WTC11 (cell line): ENCODE results near the gene SLF1. TPM values are rescaled to one million over a fixed set of nuclear protein-coding genes. Genes with fewer than 3 reads are reported as not detected.

Source experiments
- ATAC-seq: fragments of 200-7000 bp; cut with Tn5 transposase; 2 replicates; pipeline ENCODE4 v1.10.0; 2021; ENCODE audit warnings: mild to moderate bottlenecking, moderate library complexity
- CTCF ChIA-PET: fragments of 300-600 bp; sonication (Branson Sonifier 250); formaldehyde crosslinking; loops from one replicate; lab custom pipeline; 2021; ENCODE audit warnings: antibody characterized with exemption; lab: Charles Lee
- POLR2A ChIA-PET: fragments of 350-600 bp; sonication (Branson Sonifier 250); formaldehyde crosslinking; loops from one replicate; lab custom pipeline; 2021; ENCODE audit warnings: antibody characterized with exemption; lab: Charles Lee
- DNase-seq: peaks from one replicate; pipeline ENCODE4 v3.0.0; 2021; ENCODE audit warnings: low spot score
- H3K27ac Mint-ChIP-seq: 2 replicates; pipeline ENCODE4 v1.8.0; 2021; ENCODE audit warnings: mixed read lengths
- H3K27me3 Mint-ChIP-seq: 2 replicates; pipeline ENCODE4 v1.8.0; 2021; ENCODE audit warnings: low read depth, mild to moderate bottlenecking, moderate library complexity, mixed read lengths
- H3K36me3 Mint-ChIP-seq: 2 replicates; pipeline ENCODE4 v1.8.0; 2021; ENCODE audit warnings: mixed read lengths
- H3K4me1 Mint-ChIP-seq: 2 replicates; pipeline ENCODE4 v1.8.0; 2022; ENCODE audit warnings: mixed read lengths
- H3K4me3 Mint-ChIP-seq: 2 replicates; pipeline ENCODE4 v1.8.0; 2021; ENCODE audit warnings: mild to moderate bottlenecking, moderate library complexity, mixed read lengths
- H3K9me3 Mint-ChIP-seq: 2 replicates; pipeline ENCODE4 v1.8.0; 2021; ENCODE audit warnings: mixed read lengths
- ATF1 ChIP-seq: sonication (generic); formaldehyde crosslinking; IDR thresholded peaks from 2 replicates; pipeline ENCODE4 v1.8.1; 2023; ENCODE audit warnings: mild to moderate bottlenecking, moderate library complexity, missing genetic modification reagents
- ELF4 ChIP-seq: sonication (generic); formaldehyde crosslinking; IDR thresholded peaks from 2 replicates; pipeline ENCODE4 v1.8.1; 2022; ENCODE audit warnings: low read depth, mild to moderate bottlenecking, moderate library complexity, missing genetic modification reagents
- FOXP4 ChIP-seq: sonication (generic); formaldehyde crosslinking; IDR thresholded peaks from 2 replicates; pipeline ENCODE4 v1.8.0; 2022; ENCODE audit warnings: mild to moderate bottlenecking, missing genetic modification reagents
- MXD4 ChIP-seq: fragments of 250-450 bp; sonication (Bioruptor Pico); IDR thresholded peaks from 2 replicates; pipeline ENCODE4 v1.8.0; 2021; ENCODE audit warnings: mild to moderate bottlenecking, moderate library complexity, borderline replicate concordance
- NFE2L1 ChIP-seq: sonication (generic); formaldehyde crosslinking; IDR thresholded peaks from 2 replicates; pipeline ENCODE4 v1.8.1; 2023; ENCODE audit warnings: missing genetic modification reagents
- SMAD4 ChIP-seq: sonication (generic); formaldehyde crosslinking; IDR thresholded peaks from 2 replicates; pipeline ENCODE4 v1.8.0; 2022; ENCODE audit warnings: mild to moderate bottlenecking, missing genetic modification reagents
- SOX15 ChIP-seq: fragments of 250-450 bp; sonication (Bioruptor Pico); IDR thresholded peaks from 2 replicates; pipeline ENCODE4 v1.9.0; 2021; ENCODE audit warnings: mild to moderate bottlenecking
- ZBTB43 ChIP-seq: sonication (generic); formaldehyde crosslinking; IDR thresholded peaks from 2 replicates; pipeline ENCODE4 v1.8.1; 2023; ENCODE audit warnings: mild to moderate bottlenecking, missing genetic modification reagents
- ZNF263 ChIP-seq: sonication (generic); formaldehyde crosslinking; IDR thresholded peaks from 2 replicates; pipeline ENCODE4 v1.8.1; 2022; ENCODE audit warnings: low read depth, mild to moderate bottlenecking, moderate library complexity, missing genetic modification reagents
- ZNF416 ChIP-seq: fragments of 250-450 bp; sonication (Bioruptor Pico); IDR thresholded peaks from 2 replicates; pipeline ENCODE4 v1.9.0; 2021; ENCODE audit warnings: mild to moderate bottlenecking, inconsistent platforms
- ZNF423 ChIP-seq: fragments of 250-450 bp; sonication (Bioruptor Pico); IDR thresholded peaks from 2 replicates; pipeline ENCODE4 v2.1.2; 2022; ENCODE audit warnings: mild to moderate bottlenecking, moderate library complexity
- total RNA-seq: library from RNA; stranded (reverse); gene quantifications from 3 replicates; pipeline ENCODE4 v1.2.3, GENCODE V29; 2021
- TF ChIP-seq, protein P1 (sequence below): sonication (generic); formaldehyde crosslinking; IDR thresholded peaks from 2 replicates; pipeline ENCODE4 v1.8.0; 2023; ENCODE audit warnings: mild to moderate bottlenecking, missing genetic modification reagents
- TF ChIP-seq, protein P2 (sequence below): sonication (generic); formaldehyde crosslinking; IDR thresholded peaks from 2 replicates; pipeline ENCODE4 v1.8.1; 2023; ENCODE audit warnings: mild to moderate bottlenecking, missing genetic modification reagents
- TF ChIP-seq, protein P3 (sequence below): fragments of 250-450 bp; sonication (Bioruptor Pico); IDR thresholded peaks from 2 replicates; pipeline ENCODE4 v2.1.2; 2022; ENCODE audit warnings: mild to moderate bottlenecking, moderate library complexity
- TF ChIP-seq, protein P4 (sequence below): sonication (generic); formaldehyde crosslinking; IDR thresholded peaks from 2 replicates; pipeline ENCODE4 v1.8.1; 2022; ENCODE audit warnings: missing genetic modification reagents, borderline replicate concordance

Gene SLF1
- total RNA-seq, 1 experiment from 2014 or later = 15.7 TPM

- no peak for TF ChIP-seq MXD4 (CRISPR knock-in tag)
- TF ChIP-seq, protein P1, sequence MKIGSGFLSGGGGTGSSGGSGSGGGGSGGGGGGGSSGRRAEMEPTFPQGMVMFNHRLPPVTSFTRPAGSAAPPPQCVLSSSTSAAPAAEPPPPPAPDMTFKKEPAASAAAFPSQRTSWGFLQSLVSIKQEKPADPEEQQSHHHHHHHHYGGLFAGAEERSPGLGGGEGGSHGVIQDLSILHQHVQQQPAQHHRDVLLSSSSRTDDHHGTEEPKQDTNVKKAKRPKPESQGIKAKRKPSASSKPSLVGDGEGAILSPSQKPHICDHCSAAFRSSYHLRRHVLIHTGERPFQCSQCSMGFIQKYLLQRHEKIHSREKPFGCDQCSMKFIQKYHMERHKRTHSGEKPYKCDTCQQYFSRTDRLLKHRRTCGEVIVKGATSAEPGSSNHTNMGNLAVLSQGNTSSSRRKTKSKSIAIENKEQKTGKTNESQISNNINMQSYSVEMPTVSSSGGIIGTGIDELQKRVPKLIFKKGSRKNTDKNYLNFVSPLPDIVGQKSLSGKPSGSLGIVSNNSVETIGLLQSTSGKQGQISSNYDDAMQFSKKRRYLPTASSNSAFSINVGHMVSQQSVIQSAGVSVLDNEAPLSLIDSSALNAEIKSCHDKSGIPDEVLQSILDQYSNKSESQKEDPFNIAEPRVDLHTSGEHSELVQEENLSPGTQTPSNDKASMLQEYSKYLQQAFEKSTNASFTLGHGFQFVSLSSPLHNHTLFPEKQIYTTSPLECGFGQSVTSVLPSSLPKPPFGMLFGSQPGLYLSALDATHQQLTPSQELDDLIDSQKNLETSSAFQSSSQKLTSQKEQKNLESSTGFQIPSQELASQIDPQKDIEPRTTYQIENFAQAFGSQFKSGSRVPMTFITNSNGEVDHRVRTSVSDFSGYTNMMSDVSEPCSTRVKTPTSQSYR (CRISPR knock-in tag) = no peak
- TF ChIP-seq ATF1 (CRISPR knock-in tag) = no peak
- no peak for TF ChIP-seq ZNF263 (CRISPR knock-in tag)
- no peak for TF ChIP-seq NFE2L1 (CRISPR knock-in tag)
- no peak for TF ChIP-seq ZNF416
- TF ChIP-seq, protein P2, sequence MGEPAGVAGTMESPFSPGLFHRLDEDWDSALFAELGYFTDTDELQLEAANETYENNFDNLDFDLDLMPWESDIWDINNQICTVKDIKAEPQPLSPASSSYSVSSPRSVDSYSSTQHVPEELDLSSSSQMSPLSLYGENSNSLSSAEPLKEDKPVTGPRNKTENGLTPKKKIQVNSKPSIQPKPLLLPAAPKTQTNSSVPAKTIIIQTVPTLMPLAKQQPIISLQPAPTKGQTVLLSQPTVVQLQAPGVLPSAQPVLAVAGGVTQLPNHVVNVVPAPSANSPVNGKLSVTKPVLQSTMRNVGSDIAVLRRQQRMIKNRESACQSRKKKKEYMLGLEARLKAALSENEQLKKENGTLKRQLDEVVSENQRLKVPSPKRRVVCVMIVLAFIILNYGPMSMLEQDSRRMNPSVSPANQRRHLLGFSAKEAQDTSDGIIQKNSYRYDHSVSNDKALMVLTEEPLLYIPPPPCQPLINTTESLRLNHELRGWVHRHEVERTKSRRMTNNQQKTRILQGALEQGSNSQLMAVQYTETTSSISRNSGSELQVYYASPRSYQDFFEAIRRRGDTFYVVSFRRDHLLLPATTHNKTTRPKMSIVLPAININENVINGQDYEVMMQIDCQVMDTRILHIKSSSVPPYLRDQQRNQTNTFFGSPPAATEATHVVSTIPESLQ (CRISPR knock-in tag) = no peak
- TF ChIP-seq ELF4 (CRISPR knock-in tag) = no peak
Observed at GRCh38 chr5:94711785-94712184, 93.3 kb downstream of the SLF1 start (continued).

GRCh38 chr5:94715768-94716167 is 97.3 kb downstream of the SLF1 start:
- peaks cover 9% of the 10 kb centered on the region; the same call in 1 of the 2 replicates for H3K9me3 Mint-ChIP-seq
- TF ChIP-seq, protein P3, sequence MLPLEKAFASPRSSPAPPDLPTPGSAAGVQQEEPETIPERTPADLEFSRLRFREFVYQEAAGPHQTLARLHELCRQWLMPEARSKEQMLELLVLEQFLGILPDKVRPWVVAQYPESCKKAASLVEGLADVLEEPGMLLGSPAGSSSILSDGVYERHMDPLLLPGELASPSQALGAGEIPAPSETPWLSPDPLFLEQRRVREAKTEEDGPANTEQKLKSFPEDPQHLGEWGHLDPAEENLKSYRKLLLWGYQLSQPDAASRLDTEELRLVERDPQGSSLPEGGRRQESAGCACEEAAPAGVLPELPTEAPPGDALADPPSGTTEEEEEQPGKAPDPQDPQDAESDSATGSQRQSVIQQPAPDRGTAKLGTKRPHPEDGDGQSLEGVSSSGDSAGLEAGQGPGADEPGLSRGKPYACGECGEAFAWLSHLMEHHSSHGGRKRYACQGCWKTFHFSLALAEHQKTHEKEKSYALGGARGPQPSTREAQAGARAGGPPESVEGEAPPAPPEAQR (CRISPR knock-in tag) = no peak
- no peak for TF ChIP-seq FOXP4 (CRISPR knock-in tag)
- TF ChIP-seq ZBTB43 (CRISPR knock-in tag) = no peak
- TF ChIP-seq SMAD4 (CRISPR knock-in tag) = no peak
- TF ChIP-seq, protein P4, sequence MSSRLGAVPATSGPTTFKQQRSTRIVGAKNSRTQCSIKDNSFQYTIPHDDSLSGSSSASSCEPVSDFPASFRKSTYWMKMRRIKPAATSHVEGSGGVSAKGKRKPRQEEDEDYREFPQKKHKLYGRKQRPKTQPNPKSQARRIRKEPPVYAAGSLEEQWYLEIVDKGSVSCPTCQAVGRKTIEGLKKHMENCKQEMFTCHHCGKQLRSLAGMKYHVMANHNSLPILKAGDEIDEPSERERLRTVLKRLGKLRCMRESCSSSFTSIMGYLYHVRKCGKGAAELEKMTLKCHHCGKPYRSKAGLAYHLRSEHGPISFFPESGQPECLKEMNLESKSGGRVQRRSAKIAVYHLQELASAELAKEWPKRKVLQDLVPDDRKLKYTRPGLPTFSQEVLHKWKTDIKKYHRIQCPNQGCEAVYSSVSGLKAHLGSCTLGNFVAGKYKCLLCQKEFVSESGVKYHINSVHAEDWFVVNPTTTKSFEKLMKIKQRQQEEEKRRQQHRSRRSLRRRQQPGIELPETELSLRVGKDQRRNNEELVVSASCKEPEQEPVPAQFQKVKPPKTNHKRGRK = no peak
- TF ChIP-seq SOX15 (CRISPR knock-in tag) = no peak
- TF ChIP-seq ZNF423 (CRISPR knock-in tag) = no peak
- no peak for DNase-seq
- ATAC-seq = no peak; the same call in 1 of the 2 replicates
- CTCF ChIA-PET = interaction anchor here (0.7 kb wide), 1 partner anchor 22 kb away, joined by 3 read pairs; no protein-coding TSS in a partner anchor
- no peak overlapping the region for H3K27ac Mint-ChIP-seq
- H3K27me3 Mint-ChIP-seq = no peaks in the 10 kb centered on the region
- H3K4me1 Mint-ChIP-seq = no peaks in the 10 kb centered on the region
- no peak overlapping the region for H3K4me3 Mint-ChIP-seq
- POLR2A ChIA-PET = no interaction called here
- peaks cover 5% of the 10 kb centered on the region; the same call in 1 of the 2 replicates for H3K36me3 Mint-ChIP-seq
